T-helper 2 cell (primary cell): ENCODE measurements around the gene GLIPR1.
A peak's percentile ranks its signal among the peaks of the same experiment; 100 is the strongest.
"Not testable (repeated sequence)": the region's sequence is repeated elsewhere in the genome, so short reads cannot be mapped to it uniquely, and the experiment has no call there.

ENCODE experiments used
- DNase-seq, 5 experiments: peaks; one replicate each; pipeline versions ENCODE4 v3.0.0 to v3.0.0-alpha.2; 2012 to 2022
- total RNA-seq, 2 donors: gene quantifications; one replicate each; lab custom pipeline; 2026; lab: John Stamatoyannopoulos, UW

Gene GLIPR1
- total RNA-seq = 210 to 228 reads per million in 2 donors

- DNase-seq = peak in 4 of 5 experiments; percentile 52 to 92 (median 66)
Measured at GRCh38 chr12:75480469-75480949, at the start of gene GLIPR1. GLIPR1 (plus strand) TSS chr12:75480755; CDS start chr12:75480881, 126 bp downstream.

- DNase-seq = no peak
Measured at GRCh38 chr12:75432924-75433323, 47.6 kb upstream of the GLIPR1 start.

GRCh38 chr12:75437564-75437963, 43.0 kb upstream of the GLIPR1 start:
- peak in 2 of 5 experiments; percentile 24 to 51 for DNase-seq

GRCh38 chr12:75438059-75438754, 42.3 kb upstream of the GLIPR1 start:
- DNase-seq = peak in 1 of 5 experiments; percentile 37

- no peak for DNase-seq
Measured at GRCh38 chr12:75439048-75439447, 41.5 kb upstream of the GLIPR1 start.

GRCh38 chr12:75439930-75440329, 40.6 kb upstream of the GLIPR1 start:
- DNase-seq = no peak

GRCh38 chr12:75441687-75442449, 38.7 kb upstream of the GLIPR1 start:
- not testable (repeated sequence) for DNase-seq

- not testable (repeated sequence) for DNase-seq
Measured at GRCh38 chr12:75442454-75442853, 38.1 kb upstream of the GLIPR1 start.

- DNase-seq = no peak
Measured at GRCh38 chr12:75443709-75444108, 36.8 kb upstream of the GLIPR1 start.

GRCh38 chr12:75444429-75445136, 36.0 kb upstream of the GLIPR1 start:
- no peak for DNase-seq

- DNase-seq = not testable (repeated sequence)
Measured at GRCh38 chr12:75445137-75445507, 35.4 kb upstream of the GLIPR1 start.

GRCh38 chr12:75446857-75447256, 33.7 kb upstream of the GLIPR1 start:
- no peak for DNase-seq

GRCh38 chr12:75447691-75448393, 32.7 kb upstream of the GLIPR1 start:
- DNase-seq = no peak

GRCh38 chr12:75452675-75453330, 27.8 kb upstream of the GLIPR1 start:
- DNase-seq = no peak

- no peak for DNase-seq
Measured at GRCh38 chr12:75455839-75456238, 24.7 kb upstream of the GLIPR1 start.

GRCh38 chr12:75457191-75457590, 23.4 kb upstream of the GLIPR1 start:
- DNase-seq = peak in 1 of 5 experiments; percentile 56

- not testable (repeated sequence) for DNase-seq
Measured at GRCh38 chr12:75457866-75458265, 22.7 kb upstream of the GLIPR1 start.

GRCh38 chr12:75459755-75460154, 20.8 kb upstream of the GLIPR1 start:
- peak in 1 of 5 experiments; percentile 26 for DNase-seq

- DNase-seq = no peak
Measured at GRCh38 chr12:75460204-75460603, 20.4 kb upstream of the GLIPR1 start.

GRCh38 chr12:75471902-75472890, 8.4 kb upstream of the GLIPR1 start:
- no peak for DNase-seq

- DNase-seq = no peak
Measured at GRCh38 chr12:75474116-75474515, 6.4 kb upstream of the GLIPR1 start.
